Measurements from ENCODE around the gene GLIS2.
"Not testable (repeated sequence)": the region's sequence is repeated elsewhere in the genome, so short reads cannot be mapped to it uniquely, and the experiment has no call there.

GLIS2 gene

DNA sequence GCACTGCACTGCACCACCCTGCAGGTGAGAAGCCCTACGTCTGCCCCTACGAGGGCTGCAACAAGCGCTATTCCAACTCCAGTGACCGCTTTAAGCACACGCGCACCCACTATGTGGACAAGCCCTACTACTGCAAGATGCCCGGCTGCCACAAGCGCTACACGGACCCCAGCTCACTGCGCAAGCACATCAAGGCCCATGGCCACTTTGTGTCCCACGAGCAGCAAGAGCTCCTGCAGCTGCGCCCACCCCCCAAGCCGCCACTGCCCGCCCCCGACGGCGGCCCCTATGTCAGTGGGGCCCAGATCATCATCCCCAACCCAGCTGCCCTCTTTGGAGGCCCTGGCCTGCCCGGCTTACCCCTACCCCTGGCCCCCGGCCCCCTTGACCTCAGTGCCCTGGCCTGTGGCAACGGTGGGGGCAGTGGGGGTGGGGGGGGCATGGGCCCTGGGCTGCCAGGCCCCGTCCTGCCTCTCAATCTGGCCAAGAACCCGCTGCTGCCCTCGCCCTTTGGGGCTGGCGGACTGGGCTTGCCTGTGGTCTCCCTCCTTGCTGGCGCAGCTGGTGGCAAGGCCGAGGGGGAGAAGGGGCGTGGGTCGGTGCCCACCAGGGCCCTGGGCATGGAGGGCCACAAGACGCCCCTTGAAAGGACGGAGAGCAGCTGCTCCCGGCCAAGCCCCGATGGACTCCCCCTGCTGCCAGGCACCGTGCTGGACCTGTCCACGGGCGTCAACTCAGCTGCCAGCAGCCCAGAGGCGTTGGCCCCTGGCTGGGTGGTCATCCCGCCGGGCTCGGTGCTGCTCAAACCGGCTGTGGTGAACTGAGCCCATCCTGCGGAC, 21.1 kb downstream of the GLIS2 start:
- no peak for DNase-seq (ENCODE audit: low spot score)

DNA sequence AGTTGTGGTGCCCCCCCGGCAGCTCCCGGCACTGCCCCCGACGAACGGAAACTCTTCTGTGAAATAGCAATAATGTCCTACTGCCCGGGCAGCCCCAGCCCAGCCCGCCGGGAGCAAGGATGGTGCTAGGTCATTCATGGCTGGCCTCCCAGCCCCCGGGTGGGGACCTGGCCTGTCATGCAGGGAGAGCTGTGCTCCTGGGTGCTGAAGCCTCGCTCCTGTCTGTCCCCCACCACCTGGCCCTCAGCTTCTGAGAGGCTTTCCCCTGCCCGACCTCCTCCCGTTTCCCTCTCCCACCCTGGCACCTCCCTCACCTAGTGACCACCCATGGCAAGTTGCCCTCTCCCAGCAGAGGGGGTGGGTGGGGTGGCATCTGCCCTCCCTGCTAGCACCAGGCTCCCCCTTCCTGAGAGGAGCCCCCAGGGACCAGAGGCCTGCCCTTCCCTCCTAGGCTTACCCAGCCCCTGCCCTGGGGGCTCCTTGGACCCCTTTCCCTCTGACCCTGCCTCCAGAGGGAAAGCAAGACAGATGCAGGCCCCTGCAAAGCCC, 21.7 kb downstream of the GLIS2 start:
- no peak for DNase-seq (ENCODE audit: low spot score)

DNA sequence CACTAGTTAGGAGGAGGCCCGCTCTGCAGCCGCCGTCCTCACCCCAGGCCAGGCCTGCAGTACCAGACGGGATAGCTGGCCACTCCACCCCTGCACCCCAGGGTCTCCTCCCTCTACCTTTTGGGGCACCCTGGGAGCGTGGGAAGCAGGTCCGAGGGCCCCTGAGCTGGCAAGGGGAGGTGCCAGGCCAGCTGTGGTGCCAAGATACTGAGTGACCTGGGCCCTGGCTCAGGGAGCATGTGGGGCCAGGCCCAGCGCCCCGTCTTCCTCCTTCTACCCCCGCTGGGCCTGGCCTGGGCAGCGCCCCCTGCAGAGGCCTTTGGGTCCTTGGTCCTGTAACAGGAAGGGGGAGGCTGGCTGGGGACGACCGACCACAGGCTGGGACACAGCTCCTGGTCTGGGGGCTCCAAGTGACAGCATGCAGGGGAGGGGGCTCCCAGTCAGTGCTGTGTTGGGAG, 22.3 kb downstream of the GLIS2 start:
- DNase-seq (ENCODE audit: low spot score): no peak

DNA sequence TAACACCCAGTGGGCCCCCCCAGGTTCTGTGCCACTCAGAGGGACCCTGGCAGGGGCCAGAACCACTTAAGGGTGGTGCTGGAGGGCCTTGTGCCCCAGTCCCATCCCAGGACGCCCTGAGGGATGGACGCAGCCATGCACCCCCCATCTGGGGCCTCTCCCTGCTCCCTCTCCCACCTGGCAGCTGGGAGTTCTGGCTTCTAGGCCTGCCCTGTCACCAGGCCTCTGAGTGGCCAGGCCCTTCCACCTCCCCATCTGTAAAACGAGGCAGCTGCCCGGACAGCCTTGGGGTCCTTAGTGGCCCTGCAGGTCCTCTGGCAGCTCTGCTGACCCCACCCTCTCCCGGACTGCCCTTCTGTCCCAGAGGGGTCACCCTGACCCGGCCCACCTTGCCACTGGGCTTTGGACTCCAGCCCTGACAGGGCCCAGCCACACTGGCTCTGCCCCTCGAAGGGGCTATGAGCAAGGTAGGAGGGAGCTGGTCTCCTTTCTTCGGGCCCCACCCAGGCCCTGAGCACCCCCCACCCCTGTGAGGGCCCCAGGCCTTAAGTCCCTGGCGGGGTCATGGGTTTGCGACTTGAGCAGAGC, 22.9 kb downstream of the GLIS2 start:
- no peak for DNase-seq (ENCODE audit: low spot score)

DNA sequence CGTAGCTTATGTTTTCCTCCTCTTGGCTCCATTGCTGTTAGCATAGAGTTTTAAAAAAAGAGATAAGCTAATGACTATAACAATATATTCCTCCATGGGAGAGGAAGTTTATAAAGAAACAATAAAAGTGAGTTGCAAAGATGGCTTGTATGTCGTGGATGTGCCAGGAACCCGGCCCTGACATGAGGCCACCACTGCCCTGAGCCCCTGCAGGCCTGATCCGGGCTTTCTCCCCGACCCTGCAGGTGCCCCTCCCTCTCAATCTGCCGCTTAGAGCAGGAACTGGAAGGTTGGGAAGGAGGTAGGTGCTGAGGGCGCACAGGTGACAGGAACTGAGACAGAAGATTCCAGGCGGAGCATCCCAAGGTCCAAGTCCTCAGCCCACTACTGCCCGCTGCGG, 23.6 kb downstream of the GLIS2 start:
- no peak for DNase-seq (ENCODE audit: low spot score)

DNA sequence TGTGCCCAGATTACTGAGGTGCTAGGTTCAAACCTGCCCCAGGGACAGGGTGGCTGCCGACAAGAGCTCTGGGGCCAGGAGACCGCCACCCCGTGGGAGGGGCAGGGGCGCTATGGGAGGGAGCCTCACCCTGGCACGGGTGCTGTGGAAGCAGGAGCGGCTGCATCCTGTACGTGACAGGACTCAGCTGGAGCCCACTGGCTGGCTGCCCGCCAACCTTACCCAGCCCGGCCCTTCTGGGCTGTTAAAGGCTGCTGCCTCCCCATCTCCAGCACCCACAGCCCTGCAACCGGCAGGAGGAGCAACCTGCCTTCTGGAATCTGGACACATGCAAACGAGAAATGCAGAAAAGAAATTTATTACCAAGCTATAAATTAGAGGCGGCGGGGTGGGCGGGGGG, 24.0 kb downstream of the GLIS2 start:
- DNase-seq (ENCODE audit: low spot score): no peak

DNA sequence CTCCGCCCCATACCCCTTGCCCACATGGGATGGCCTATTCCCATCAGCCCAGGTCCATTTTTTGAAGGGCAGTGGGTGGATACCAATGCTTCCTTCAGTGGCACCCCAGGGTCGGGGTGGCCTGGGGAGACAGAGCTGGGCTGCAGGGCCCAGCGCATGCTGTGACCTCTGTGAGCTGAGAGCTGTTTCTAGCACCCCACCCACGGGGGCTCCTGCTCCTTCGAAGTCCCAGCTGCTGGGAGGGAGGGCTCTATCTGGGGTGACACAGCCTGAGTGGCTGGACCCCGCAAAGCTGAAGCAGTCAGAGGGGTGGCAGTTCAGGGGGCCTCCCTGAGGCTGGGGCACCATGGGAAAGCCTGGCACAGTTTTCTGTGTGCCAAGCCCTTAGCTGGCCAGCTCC, 24.6 kb downstream of the GLIS2 start:
- no peak for DNase-seq (ENCODE audit: low spot score)

DNA sequence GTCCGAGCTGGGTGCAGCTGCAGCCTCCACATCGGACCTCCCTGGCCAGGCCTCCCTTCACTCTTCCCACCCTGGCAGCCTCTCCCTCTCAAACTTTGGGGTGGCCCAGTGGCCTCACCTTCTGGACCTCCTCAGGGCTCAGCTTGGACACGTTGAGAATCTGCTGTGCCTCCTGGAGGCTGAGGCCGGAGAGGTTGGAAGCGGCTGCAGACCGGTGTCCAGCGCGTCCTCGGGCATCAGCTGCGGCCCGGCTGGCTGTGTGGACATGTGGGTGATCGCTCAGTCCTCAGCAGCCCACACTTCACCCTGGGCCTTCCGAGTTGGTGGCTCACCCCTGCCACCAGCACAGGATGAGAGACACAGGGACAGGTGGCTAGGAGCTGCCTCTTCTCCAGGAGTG, 25.4 kb downstream of the GLIS2 start:
- DNase-seq (ENCODE audit: low spot score): no peak

DNA sequence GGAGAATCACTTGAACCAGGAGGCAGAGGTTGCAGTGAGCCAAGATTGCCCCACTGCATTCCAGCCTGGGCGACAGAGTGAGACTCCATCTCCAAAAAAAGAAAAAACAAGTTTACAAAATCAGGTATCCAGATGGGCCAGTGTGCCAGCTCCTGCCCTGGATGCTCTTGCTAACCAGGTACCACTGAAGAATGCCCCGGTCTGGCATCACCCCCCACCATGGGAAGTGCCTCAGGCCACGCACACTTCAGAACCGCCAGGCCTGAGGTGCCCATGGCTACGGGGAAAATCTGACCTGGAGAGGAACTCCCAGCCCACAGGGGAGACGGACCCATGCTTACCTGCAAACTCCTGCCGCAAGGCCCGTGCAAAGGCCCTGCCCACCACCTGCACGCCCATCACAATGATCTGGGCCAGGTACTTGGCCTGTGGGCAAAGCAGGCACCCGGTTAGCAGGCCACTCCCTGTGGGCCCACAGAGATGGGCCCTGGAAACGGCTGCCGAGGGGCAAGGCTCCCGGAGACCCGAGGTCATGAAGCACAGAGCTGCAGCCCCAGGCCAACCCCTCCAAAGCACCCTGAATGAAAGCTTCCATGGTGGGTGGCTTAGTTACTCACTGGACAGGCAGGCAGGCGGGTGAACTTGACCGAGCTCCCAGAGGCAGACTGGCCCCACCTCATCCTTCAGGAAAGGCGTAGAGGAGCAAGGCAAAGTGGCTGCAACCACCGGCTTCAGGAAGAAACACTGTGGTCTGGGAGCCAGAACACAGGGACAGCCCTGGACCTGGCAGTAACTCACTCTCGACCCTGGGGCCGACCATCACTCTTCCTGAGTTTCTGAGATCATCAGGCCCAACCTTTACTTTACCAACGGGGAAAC, 27.2 kb downstream of the GLIS2 start:
- no peak for DNase-seq (ENCODE audit: low spot score)

DNA sequence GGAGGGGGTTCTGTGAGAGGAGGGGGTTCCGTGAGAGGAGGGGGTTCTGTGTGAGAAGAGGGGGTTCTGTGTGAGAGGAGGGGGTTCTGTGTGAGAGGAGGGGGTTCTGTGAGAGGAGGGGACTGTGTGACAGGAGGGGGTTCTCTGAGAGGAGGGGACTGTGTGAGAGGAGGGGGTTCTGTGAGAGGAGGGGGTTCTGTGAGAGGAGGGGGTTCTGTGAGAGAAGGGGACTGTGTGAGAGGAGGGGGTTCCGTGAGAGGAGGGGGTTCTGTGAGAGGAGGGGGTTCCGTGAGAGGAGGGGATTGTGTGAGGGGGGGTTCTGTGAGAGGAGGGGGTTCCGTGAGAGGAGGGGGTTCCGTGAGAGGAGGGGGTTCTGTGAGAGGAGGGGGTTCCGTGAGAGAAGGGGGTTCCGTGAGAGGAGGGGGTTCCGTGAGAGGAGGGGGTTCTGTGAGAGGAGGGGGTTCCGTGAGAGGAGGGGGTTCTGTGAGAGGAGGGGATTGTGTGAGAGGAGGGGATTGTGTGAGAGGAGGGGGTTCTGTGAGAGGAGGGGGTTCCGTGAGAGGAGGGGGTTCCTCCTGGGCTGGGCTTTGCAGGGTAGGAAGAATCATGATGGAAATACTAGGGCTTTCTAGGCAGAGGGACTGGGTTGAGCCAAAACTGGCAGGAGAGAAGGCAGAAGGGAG, 28.6 kb downstream of the GLIS2 start:
- DNase-seq (ENCODE audit: low spot score): not testable (repeated sequence)

DNA sequence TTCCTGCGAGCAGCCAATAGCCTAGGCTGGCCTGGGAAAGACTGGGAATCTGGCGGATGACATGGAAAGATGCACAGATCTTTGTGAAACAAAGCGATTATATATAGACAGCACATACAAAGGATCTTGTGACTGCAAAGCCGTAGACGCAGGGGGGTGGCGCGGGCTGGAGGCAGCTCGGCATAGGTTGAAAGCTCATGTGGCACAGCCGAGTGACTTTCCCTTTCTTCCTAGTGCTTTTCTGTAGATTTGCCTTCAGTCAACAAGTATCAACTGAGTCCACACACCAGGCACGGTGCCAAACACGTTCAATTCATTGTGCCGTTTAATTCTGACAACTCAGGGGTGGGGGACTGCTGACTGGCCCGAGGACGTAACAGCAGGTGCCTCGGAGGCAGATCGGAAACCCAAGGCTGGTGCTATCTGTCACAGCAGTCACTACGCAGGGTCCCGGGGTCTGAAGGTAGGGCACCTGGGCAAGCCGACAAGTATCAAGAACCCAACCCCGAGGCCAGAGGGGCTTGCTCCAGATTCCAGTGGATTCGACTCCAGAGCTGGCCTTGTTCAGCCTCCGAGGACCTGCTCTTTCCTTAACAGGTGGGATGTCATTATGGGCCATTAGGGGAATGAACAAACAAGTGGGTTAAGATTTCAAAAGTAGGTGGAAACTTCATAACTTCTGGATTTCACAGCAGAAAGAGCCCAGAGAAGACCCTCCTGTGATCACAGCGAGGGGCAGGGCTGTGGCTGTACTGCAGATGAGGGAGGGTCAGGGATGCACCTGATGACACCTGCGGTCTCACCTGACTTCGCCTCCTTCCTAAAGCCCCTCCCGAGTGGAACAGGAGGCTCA, 29.3 kb downstream of the GLIS2 start:
- no peak for DNase-seq (ENCODE audit: low spot score)

DNA sequence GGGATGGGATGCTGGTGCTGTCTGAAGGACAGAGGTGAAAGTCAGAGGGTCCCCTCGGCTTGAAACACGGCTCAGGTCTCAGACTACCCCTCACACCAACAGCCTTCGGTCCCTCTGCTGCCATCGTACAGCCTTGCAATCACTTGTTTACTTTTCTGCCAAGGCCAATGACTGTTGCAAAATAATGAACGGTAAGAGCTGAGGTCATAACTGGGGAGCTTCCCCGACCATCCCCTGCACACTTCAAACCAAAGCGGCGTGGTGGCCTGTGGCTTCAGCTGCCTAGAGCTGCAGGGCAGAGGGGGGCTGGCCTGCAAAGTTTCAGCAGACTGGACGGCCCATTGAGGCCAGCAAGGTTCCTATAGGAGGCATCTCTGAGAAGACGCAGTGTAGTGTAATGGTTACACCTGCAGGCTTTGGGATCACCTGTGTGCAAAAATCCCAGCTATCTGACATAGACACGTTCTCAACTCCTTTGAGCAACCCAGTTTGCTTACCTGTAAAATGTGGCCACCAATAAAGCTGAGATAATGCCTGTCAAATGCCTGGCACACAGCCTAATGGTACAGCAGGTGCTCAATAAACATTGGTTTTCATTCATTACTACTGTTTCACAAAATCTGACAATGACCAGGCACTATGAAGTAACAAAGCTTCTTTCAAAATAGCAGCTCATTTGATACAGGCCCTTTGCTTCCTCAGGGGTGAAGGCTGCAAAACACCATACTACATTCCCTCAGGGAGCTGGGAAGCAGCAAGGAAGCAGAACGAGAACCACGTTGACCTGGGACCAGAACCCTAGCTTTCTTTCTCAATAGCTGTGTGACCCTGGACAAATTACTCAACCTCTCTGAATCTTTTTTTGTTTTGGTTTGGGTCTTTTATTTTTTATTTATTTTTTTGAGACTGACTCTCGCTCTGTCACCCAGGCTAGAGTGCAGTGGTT, 30.2 kb downstream of the GLIS2 start:
- peak; percentile 89 for DNase-seq (ENCODE audit: low spot score)

DNA sequence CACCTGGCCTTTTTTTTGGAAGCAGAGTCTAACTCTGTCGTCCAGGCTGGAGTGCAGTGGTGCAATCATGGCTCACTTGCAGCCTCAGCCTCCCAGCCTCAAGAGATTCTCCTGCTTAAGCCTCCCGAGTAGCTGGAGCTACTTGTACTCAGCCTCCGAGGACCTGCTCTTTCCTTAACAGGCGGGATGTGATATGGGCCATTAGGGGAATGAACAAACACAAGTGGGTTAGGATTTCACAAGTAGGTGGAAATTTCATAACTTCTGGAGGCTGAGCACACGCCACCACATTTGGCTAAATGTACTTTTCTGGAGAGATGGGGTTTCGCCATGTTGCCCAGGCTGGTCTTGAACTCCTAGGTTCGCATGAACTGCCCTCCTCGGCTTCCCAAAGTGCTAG, 31.1 kb downstream of the GLIS2 start:
- DNase-seq (ENCODE audit: low spot score): no peak

DNA sequence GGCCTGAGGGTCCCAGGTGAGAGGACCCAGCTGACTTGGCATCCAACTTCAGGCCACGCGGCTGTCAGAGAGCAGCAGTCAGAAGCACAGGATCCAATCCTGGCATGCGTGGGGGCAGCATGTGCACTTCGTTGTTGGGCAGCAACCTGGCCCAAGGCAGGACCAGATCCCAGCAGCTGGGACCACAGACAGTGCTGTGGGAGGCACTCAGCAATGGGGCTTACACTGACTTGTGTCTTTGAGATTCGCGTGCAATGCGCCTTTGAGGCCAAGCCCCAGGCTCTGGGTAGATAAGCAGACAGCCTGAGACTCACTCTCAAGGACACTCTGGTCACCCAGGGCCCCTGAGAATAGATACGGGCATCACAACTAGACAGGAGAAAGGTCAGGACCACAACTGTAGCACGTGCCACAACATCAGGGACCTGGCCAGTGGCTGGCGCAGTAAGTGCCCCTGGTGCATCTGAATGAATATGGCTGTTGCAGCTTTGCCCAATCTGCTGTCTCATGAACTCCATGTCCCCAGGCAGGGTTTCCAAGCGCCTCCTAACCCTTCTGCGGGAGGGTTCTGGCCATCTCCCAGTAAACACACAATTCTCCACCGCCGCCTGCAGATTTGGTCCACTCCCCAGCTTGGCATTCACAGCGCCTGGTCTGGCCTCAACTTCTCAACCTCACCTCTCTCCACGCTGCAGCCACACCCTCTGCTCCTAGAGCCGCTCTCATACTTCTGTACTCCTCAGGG, 32.1 kb downstream of the GLIS2 start:
- DNase-seq (ENCODE audit: low spot score): no peak

DNA sequence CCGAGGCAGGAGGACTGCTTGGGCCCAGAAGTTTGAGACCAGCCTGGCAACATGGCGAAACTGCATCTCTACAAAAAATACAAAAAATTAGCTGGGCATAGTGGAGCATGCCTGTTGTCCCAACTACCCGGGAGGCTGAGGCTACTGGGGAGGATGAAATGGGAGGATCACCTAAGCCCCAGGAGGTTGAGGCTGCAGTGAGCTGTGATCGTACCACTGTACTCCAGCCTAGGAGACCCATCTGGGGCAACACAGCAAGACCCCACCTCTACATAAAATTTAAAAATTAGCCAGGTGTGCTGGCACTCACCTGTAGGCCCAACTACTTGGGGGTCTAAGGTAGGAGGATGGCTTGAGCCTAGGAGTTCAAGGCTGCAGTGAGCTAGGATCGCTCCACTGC, 33.5 kb downstream of the GLIS2 start:
- DNase-seq (ENCODE audit: low spot score): no peak

DNA sequence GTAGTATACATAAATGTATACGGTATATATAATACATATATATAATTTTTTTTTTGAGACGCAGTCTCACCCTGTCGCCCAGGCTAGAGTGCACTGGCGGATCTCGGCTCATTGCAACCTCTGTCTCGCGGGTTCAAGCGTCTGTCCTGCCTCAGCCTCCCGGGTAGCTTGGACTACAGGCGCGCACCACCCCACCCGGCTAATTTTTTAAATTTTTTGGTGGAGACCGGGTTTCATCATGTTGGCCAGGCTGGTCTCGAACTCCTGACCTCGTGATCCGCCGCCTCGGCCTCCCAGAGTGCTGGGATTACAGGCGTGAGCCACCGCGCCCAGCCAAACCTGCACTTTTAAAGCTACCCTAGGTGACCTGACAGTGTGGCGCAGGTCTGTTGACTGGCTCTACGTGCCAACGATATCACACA, 34.5 kb downstream of the GLIS2 start:
- DNase-seq (ENCODE audit: low spot score): no peak

DNA sequence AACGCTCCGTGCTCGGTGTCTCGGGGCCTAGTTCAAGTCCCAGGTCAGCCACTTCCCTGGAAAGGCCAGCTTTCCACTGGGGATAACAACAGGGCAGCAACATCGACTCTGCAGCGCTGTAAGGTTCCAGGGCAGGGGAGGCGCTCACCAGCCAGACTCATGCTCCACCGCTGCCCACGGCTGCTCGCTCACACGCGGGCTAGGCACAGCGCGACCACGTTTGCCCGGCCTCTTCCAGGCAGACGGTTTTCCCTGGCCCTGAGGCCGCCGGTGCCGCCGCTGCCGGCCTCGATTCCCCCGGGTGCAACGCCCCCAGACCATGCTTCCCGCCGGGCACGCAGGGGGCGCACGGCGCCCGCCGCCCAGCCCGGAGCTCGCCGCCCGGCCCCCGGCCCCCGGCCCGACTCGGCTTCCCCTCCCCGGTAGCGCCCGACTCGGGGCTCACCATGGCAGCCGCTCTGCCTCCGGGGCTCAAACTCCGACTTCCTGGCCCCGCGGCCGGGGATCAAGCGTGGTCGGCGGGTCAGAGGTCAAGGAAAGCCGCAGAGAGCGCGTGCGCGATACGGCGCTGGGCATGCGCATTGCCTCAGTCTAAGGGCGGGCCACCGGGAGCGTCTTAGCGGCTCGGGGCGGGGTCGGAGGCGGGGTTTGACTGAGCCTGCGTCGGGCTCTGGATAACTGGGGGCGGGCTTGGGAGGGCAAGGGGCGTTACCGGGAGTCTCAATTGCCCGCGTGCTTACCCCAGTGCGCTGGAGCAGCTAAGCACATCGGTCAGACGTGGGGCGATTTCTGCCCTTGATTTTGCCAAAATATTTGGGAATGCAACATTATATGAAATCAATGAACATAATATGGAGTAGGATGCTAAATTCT, 35.2 kb downstream of the GLIS2 start, which contains the start of gene PAM16:
TSS of gene PAM16 (minus strand) at position 535 of the 873 bp plus-strand sequence. CDS start at position 448, 87 bp downstream.
- peak; percentile 92 for DNase-seq (ENCODE audit: low spot score)

DNA sequence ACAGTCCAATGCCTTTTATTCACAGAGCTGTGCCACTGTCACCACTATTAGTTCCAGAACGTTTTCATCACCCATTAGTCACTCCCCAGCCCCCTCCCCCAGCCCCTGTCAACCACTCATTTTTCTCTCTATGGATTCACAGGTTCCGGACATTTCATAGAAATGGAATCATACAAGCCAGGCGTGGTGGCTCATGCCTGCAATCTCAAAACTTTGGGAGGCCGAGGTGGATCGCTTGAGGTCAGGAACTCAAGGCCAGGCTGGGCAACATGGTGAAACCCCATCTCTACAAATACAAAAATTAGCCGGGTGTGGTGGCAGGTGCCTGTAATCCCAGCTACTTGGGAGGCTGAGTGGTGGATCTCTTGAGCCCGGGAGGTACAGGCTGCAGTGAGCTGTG, 36.0 kb downstream of the GLIS2 start:
- DNase-seq (ENCODE audit: low spot score): no peak

All from HuH-7.5 (cell line).